Stimulated activated CD8-positive, alpha-beta memory T cell treated with anti-CD3 and anti-CD28 coated beads, Interleukin-4, amount 100 ng/mL, for 1 hour (primary cell): ENCODE data around the gene SMIM20.
"Not testable (repeated sequence)": the region's sequence is repeated elsewhere in the genome, so short reads cannot be mapped to it uniquely, and the experiment has no call there.

Experiments
- DNase-seq, 2 donors: peaks; one replicate each; pipeline ENCODE4 v3.0.0-alpha.2; 2020; ENCODE audit warnings: low read depth in 2 of 2, low spot score in 1 of 2

Gene SMIM20

DNA sequence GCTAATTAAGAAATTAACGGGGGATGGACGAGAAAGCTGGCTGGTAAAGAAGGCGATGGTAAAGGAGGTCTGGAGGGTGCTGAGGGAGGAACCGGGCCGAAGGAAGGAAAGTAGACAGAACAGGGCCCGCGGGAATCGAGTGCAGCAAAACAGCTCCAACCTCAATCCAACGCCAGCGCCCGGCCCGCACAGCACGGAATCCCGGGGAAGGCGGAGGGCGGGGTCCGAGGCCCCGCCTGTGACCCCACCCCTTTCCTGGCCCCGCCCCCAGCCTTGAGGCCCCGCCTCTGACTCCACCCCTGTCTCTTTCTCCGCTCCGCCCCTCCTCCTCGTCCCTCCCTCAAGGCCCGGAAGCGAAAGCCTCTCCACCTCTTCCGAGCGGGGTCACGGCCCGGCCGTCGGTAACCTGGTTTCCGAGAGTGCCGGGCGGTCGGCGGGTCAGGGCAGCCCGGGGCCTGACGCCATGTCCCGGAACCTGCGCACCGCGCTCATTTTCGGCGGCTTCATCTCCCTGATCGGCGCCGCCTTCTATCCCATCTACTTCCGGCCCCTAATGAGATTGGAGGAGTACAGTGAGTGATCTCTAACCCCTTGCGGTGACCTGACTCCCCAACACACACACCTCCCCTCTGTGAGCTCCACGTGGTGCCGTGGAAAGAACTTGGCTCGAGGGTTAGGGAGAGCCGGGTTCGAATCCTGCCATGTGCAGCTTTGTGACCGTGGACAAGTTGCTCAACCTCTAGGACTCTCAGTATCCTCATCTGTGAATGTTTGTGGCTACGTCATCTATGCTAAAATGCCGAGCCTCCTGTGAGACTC, at the start of gene SMIM20:
SMIM20 (plus strand) TSS at position 370 of the 819 bp plus-strand sequence; CDS start at position 464, 94 bp downstream.
- DNase-seq: peak; percentile 77 to 83

- DNase-seq: no peak
Observed at GRCh38 chr4:25865586-25865985, 48.4 kb upstream of the SMIM20 start.

DNA sequence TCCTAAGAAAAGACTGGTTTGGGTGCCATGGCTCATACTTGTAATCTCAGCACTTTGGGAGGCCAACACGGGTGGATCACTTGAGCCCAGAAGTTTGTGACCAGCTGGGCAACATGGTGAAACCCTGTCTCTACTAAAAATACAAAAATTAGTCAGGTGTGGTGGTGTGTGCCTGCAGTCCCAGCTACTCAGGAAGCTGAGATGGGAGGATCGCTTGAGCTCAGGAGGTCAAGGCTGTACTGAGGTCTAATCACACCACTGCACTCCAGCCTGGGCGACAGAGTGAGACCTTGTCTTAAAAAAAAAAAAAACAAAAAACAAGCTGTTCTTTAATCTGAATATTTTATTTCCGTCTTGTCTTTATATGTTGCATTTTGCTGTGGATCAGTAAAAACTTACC, 47.6 kb upstream of the SMIM20 start:
- not testable (repeated sequence) for DNase-seq

DNA sequence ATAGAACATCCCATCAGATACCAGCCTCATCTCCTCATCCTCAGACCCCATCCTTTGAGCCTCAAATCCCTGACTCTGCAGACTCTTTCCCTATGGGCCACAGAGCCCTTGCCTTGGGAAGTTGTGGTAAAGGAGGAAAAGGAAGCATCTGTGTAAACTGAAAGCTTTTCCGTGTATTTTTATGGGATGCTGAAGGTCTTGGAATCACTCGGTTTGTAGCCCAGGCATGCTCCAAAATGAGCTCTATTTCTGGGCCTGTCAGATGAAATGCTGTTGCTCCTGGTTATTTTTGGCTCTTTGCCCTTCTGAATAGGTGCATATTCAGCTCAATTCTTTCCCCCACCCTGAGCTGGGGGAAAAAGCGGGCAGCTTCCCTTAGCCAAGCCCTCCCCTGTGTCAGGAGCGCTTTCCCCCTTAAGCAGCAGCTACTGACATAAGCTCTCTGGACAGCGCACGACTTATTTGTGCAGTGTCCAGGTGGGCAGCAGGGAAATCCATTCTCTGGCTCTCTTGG, 46.2 kb upstream of the SMIM20 start:
- no peak for DNase-seq

GRCh38 chr4:25870081-25870480, 43.9 kb upstream of the SMIM20 start:
- DNase-seq: no peak

- no peak for DNase-seq
Observed at GRCh38 chr4:25872851-25873631, 41.0 kb upstream of the SMIM20 start.

DNA sequence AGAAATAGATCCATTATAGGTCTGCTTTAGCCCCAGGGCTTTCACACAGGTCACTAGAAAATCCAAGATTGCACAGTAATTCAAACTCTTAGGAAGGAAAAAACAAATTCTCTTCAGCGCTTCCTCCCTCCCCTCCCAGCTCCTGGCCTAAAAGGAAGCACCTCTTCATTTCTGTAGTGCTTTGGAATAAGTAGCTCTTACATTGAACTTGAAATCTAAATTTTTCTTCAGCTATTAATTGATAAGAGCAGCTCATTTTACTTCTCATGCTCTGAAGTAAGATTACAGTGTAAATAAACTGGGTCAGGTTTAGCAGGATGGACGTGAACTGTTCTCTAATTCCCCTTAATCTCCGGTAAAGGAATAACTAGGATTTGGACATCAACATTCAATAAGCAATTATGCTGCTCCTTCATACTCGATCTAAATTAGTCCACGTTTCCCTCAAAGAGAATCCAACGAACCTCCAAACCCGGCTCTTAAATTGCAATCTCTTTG, 40.3 kb upstream of the SMIM20 start:
- DNase-seq: no peak

DNA sequence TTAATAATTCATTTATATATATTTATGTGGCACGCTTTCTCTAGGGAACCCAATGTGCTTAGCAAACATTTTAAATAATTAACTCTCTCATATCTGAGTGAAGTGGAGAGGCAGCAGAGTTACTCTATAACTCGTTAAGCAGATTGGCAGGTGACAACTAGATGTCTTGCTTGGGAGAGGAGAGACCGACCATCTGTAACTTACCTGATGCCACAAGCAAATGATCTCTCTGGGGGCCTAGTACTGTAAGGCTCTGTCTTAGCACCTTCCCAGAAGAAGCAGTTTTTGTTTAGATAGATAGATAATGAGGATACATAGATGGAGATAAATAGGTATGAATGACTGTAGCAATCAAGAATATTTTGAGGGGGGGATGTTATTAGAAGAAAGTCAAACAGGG, 39.4 kb upstream of the SMIM20 start:
- DNase-seq: no peak

DNA sequence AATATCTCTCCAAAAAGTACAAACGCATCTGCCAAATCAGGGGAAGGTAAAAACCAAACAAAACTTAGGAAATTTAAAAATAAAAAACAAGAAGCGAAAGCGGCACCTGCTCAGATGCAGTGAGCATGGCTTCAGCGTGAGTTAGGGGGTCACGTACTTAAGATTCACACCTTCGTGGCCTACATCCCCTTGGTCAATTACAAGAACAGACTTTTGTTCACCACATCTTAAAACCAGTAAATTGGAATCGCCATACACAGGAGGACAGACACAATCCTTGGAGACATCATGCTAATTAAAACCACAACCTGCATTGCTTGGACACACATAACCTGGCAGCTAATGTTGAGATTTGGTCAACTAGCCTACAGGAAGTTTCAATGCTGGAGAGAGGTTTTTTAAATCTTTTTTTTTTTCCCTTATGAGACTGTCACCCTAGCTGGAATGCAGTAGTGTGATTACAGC, 38.7 kb upstream of the SMIM20 start:
- no peak for DNase-seq

- no peak for DNase-seq
Observed at GRCh38 chr4:25878676-25879075, 35.3 kb upstream of the SMIM20 start.

DNA sequence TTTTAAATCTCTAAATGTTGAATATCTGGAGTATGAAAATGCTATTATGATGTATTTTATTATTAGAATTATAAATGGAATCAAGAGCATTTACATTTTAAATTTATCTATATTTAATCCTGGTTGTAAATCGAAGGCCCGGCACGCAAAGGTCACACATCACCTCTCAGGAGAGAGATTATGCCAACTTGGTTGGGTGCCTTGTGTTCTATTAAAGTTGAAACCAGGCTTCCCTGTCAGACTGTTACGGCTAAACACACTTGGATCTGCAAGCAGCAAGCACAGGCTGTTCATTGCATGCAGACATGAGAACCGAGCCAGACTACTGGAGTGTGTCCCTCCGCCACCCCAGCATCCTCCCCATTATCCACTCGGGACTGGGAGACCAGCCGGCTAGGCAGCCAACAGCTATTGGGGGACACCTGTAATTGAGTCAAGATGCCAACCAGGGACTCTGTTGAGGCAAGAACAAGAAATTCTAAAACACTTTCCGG, 34.9 kb upstream of the SMIM20 start:
- DNase-seq: no peak

- DNase-seq: no peak
Observed at GRCh38 chr4:25879587-25879986, 34.4 kb upstream of the SMIM20 start.

GRCh38 chr4:25879991-25880651, 33.9 kb upstream of the SMIM20 start:
- DNase-seq: no peak

- no peak for DNase-seq
Observed at GRCh38 chr4:25881193-25881592, 32.8 kb upstream of the SMIM20 start.

- DNase-seq: no peak
Observed at GRCh38 chr4:25882226-25882625, 31.8 kb upstream of the SMIM20 start.

- no peak for DNase-seq
Observed at GRCh38 chr4:25883565-25883964, 30.5 kb upstream of the SMIM20 start.

GRCh38 chr4:25884031-25884782, 29.8 kb upstream of the SMIM20 start:
- no peak for DNase-seq

GRCh38 chr4:25888781-25889180, 25.2 kb upstream of the SMIM20 start:
- no peak for DNase-seq

DNA sequence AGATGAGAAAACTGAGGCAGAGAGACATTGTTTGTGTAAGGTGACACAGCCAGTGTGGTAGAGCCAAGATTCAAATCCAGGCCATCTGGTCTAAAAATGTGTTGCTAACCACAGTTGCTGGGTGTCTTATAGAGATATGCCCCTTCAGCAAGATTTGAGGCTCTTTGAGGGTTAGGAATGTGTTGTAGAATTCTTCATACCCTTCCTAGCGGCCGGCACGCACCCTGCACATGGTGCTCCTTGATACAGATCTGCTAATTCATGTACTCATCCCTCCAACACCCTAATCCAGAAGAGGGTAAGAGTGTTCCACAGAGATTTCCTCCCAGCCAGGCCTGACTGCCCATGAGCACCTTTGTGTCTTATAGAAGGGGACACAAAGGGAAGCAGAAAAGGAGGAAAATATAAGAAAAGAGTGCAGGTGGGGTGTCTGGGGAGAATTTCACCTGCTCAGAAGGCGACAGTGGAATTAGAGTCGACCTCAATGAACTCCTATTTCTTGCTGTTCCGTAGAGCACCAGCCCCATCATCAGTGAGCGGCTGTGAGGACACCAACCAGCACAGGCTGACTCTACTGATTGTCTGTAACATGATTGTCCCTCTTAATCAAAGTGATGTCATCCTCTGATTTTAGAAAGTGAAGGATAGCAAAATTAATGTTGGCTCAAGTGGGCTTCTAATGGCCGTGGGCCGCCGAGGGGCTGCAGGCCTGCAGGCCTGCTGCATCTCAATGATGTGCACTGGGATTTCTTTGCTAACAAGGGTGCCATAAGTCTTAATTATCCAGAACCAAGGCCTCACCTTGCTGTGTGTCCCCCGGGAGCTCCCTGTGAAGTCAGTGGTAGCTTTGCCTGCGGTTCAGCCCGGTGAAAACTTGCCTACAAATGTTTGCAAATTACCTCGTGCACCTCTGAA, 24.2 kb upstream of the SMIM20 start:
- DNase-seq: no peak
